ENCODE data around the gene WNT7B. TPM values are rescaled to one million over a fixed set of nuclear protein-coding genes. Genes with fewer than 3 reads are reported as not detected.

Gene WNT7B
- total RNA-seq, 4 donors from 2014 or later: 18.7 to 54.4 (median 44.1) TPM

DNA sequence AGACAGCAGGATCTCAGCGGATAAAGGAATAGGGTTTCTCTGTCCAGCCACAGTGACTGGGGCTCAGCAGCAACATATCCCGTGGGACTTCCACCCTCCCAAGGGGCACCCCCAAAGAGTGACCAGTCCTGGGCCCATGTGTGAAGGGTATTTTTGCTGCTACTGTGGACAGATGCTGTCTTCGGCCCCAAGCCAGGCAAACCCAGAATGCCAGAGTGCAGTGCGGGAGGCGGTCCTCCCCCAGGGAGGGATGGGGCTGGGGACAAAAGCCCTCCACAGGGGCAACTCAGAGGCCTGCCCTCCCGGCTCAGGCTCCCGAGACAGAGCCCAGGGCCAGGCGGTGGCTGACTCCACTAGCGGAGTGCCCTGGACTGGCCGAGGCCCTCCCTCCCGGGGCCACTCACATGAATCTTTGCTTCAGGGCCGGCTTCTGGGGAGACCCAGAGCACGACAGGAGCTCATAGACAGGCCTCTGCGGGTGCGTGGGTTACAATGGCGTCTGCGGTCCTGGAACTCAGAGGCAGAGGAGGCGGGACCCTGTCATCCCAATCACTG lies 34.7 kb upstream of the WNT7B start:
- Histone ChIP-seq H3K27ac (peak overlapping the region; percentile 57), H3K27me3 (no peaks in the 10 kb centered on the region), H3K4me1 (peaks cover 75% of the 10 kb centered on the region), H3K9me3 (peaks cover 10% of the 10 kb centered on the region), H3K4me3 (no peak overlapping the region), H3K36me3 (no peaks in the 10 kb centered on the region)
- DNase-seq (ENCODE audit: low spot score in 2 of 2): peak; percentile 68 to 77
- WGBS: 90% methylated on average over 4 of the region's 18 CpGs
- TF ChIP-seq POLR2A (IDR thresholded peaks at IDR 0.05) (no peak), POLR2AphosphoS5 (IDR thresholded peaks at IDR 0.05) (no peak), EP300 (IDR thresholded peaks at IDR 0.05) (no peak)
- TF ChIP-seq, protein P1, sequence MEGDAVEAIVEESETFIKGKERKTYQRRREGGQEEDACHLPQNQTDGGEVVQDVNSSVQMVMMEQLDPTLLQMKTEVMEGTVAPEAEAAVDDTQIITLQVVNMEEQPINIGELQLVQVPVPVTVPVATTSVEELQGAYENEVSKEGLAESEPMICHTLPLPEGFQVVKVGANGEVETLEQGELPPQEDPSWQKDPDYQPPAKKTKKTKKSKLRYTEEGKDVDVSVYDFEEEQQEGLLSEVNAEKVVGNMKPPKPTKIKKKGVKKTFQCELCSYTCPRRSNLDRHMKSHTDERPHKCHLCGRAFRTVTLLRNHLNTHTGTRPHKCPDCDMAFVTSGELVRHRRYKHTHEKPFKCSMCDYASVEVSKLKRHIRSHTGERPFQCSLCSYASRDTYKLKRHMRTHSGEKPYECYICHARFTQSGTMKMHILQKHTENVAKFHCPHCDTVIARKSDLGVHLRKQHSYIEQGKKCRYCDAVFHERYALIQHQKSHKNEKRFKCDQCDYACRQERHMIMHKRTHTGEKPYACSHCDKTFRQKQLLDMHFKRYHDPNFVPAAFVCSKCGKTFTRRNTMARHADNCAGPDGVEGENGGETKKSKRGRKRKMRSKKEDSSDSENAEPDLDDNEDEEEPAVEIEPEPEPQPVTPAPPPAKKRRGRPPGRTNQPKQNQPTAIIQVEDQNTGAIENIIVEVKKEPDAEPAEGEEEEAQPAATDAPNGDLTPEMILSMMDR (IDR thresholded peaks at IDR 0.05): no peak

DNA sequence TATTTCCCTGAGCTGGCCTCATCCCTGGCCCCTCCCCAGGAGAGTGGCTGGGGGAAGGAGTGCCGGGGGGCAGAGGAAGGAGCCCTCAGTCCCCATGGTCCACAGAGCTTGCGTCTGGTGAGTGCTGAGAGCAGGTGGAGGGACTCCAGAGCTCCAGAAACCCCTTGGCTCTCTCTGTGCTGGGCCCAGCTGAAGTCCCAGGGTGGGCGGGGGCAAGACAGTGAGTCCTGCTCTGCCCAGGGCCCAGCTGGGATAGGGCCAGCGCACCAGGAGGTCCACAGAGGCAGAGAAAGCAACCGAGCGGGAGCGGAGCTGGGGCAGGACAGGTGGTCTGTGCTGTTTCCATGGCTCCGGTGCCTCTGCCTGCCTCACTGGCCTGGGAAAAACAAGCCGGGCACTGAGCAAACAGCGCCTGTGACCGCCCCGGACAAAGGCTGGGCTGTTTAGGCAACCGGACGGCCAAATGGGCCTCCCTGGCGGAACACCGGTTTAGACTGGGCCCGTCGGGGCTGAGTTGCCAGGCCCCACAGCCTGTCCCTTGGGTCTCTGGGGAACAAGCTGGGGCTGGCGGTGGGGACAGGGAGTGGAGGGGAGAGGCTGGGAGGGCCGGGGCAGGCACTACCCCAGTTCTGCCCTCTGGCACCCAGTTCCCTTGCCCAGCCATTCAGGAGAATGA lies 34.1 kb upstream of the WNT7B start:
- H3K4me1 ChIP-seq: peaks cover 81% of the 10 kb centered on the region
- H3K4me3 ChIP-seq: no peak overlapping the region
- H3K27me3 ChIP-seq: no peaks in the 10 kb centered on the region
- no peaks in the 10 kb centered on the region for H3K36me3 ChIP-seq
- peaks cover 10% of the 10 kb centered on the region for H3K9me3 ChIP-seq
- WGBS: 90% methylated on average over 17 of the region's 20 CpGs
- peak; percentile 67 to 78 for DNase-seq (ENCODE audit: low spot score in 2 of 2)
- TF ChIP-seq, protein P1 (IDR thresholded peaks at IDR 0.05): no peak
- TF ChIP-seq POLR2A (IDR thresholded peaks at IDR 0.05) (no peak), EP300 (IDR thresholded peaks at IDR 0.05) (no peak), POLR2AphosphoS5 (IDR thresholded peaks at IDR 0.05) (no peak)
- H3K27ac ChIP-seq: peak overlapping the region; percentile 57

DNA sequence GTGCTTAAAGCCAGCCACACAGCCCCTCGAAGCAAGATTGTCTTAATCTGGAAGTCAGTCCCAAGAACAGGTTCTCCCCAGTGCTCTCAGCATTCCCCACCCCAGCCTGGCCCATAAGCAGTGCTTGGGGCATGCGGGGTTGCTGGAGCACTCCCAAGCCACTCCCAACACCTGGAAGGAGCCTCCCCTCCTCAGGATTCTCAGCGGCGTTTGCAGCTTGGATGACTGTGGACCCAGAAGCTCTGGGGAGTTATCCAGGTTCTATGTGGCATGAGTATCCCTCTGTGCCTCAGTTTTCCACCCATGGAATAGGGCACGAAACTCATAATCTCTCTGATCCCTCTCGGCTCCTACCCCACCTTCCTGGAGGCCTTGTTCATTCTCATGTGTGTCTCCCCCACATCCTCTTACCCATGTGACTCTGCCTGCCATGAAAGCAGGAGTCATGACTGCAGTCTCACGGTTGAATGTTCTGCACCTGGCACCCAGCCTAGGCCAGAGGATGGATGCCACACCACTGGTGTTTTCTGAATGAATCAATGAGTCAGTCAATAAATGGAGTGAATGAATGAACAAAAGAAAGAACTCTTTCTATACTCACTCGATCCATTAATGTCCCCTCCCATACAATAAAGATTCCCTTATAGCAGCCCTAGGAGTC lies 33.4 kb upstream of the WNT7B start:
- peak in 1 of 2 donors; percentile 60 for DNase-seq (ENCODE audit: low spot score in 2 of 2)
- 72% methylated on average over 7 of the region's 8 CpGs for WGBS
- Histone ChIP-seq H3K36me3 (no peaks in the 10 kb centered on the region), H3K27me3 (no peaks in the 10 kb centered on the region), H3K27ac (peak overlapping the region; percentile 16), H3K4me1 (peaks cover 81% of the 10 kb centered on the region), H3K9me3 (peaks cover 10% of the 10 kb centered on the region), H3K4me3 (no peak overlapping the region)
- TF ChIP-seq POLR2A (IDR thresholded peaks at IDR 0.05) (no peak), POLR2AphosphoS5 (IDR thresholded peaks at IDR 0.05) (no peak), EP300 (IDR thresholded peaks at IDR 0.05) (no peak)
- TF ChIP-seq, protein P1 (IDR thresholded peaks at IDR 0.05): no peak

DNA sequence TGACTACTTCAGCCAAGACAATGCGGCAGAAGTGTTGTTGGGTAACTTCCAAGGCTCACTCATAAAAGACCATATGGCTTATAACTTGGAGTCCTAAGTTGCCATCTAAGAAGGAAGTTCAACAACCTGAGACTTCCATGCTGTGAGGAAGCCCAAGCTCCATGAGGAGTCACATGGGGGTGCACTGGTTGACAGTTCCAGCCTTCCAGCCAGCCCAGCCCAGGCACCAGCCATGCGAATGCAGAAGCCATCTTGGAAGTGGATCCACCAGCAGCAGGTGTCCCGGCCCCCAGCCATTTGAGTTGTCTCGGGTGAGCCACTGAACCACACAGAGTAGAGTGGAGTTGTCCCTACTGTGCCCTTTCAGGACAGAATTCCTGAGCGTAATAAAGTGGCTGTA lies 32.8 kb upstream of the WNT7B start:
- peak in 1 of 2 donors; percentile 64 for DNase-seq (ENCODE audit: low spot score in 2 of 2)
- TF ChIP-seq POLR2AphosphoS5 (IDR thresholded peaks at IDR 0.05) (no peak), EP300 (IDR thresholded peaks at IDR 0.05) (no peak), POLR2A (IDR thresholded peaks at IDR 0.05) (no peak)
- TF ChIP-seq, protein P1 (IDR thresholded peaks at IDR 0.05): no peak
- Histone ChIP-seq H3K36me3 (no peaks in the 10 kb centered on the region), H3K4me1 (peaks cover 75% of the 10 kb centered on the region), H3K4me3 (no peak overlapping the region), H3K9me3 (peaks cover 10% of the 10 kb centered on the region), H3K27ac (no peak overlapping the region), H3K27me3 (no peaks in the 10 kb centered on the region)
- WGBS: 100% methylated on average over 1 of the region's 5 CpGs

All from suprapubic skin (tissue), 4 donors.